AG09309 (cell line): ENCODE measurements around the gene NLE1.

Source experiments
- DNase-seq: peaks from one replicate; pipeline ENCODE4 v3.0.0-alpha.2; 2010; ENCODE audit warnings: low read depth
- H3K4me3 ChIP-seq: 2 replicates; pipeline ENCODE4 v1.5.1; 2011; ENCODE audit warnings: mild to moderate bottlenecking, low read depth, low read length, moderate library complexity; ENCODE audit not compliant: control insufficient read depth
- CTCF ChIP-seq: IDR thresholded peaks from 2 replicates; pipeline ENCODE4 v1.5.1; 2011; ENCODE audit warnings: mild to moderate bottlenecking, low read depth, low read length, inconsistent platforms; ENCODE audit not compliant: insufficient read depth, control insufficient read depth; ENCODE audit errors: missing control alignments

The NLE1 gene

GRCh38 chr17:35087731-35088355 lies 54.3 kb downstream of the NLE1 start:
- TF ChIP-seq CTCF, result no peak
- H3K4me3 ChIP-seq, result peak overlapping the region; percentile 80
- no peak for DNase-seq

- no peak for TF ChIP-seq CTCF
- no peak overlapping the region for H3K4me3 ChIP-seq
- DNase-seq, result no peak
Measured at GRCh38 chr17:35086931-35087573, 55.1 kb downstream of the NLE1 start.

- TF ChIP-seq CTCF, result no peak
- no peak overlapping the region for H3K4me3 ChIP-seq
- DNase-seq, result no peak
Measured at GRCh38 chr17:35086164-35086563, 55.9 kb downstream of the NLE1 start.

GRCh38 chr17:35084987-35085386 lies 57.1 kb downstream of the NLE1 start:
- DNase-seq, result no peak
- no peak overlapping the region for H3K4me3 ChIP-seq

GRCh38 chr17:35083071-35083470 lies 59.0 kb downstream of the NLE1 start:
- no peak overlapping the region for H3K4me3 ChIP-seq
- no peak for TF ChIP-seq CTCF

More at GRCh38 chr17:35084987-35085386, 57.1 kb downstream of the NLE1 start:
- TF ChIP-seq CTCF, result no peak

GRCh38 chr17:35082073-35082657 lies 59.9 kb downstream of the NLE1 start:
- peak; percentile 67 for DNase-seq
- H3K4me3 ChIP-seq, result no peak overlapping the region
- no peak for TF ChIP-seq CTCF

More at GRCh38 chr17:35083071-35083470, 59.0 kb downstream of the NLE1 start:
- DNase-seq, result no peak
